Measurements from ENCODE around the gene PLEKHG4.

- no peak for TF ChIP-seq SUZ12 (IDR thresholded peaks at IDR 0.05; ENCODE audit: extremely low read depth, insufficient read depth, insufficient read length)
- no peak for TF ChIP-seq ZNF274 (IDR thresholded peaks at IDR 0.05; ENCODE audit: low read depth, low read length)
These were observed 54.0 kb downstream of the PLEKHG4 start for GRCh38 chr16:67333315-67333714.

Data from NT2/D1 (cell line).